ENCODE measurements around the gene DLEC1.
"Not testable (repeated sequence)": the region's sequence is repeated elsewhere in the genome, so short reads cannot be mapped to it uniquely, and the experiment has no call there.

DLEC1 gene

DNA sequence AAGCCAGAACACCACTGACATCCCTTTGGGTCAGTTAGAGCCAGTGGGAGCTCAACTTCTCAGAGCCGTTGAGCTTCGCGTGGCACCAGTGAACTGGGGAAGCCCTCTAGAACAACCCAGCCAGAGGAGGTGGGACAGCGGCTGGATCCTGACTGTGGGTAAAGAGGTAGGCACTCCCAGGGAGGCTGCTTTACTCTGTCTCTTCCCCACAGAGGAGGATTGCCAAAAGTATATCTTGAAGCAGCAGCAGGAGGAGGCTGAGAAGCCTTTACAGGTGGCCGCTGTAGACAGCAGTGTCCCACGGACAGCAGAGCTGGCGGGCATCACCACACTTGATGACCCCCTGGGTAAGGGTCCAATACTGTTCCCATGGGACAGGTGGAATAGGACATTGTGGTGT lies 100.6 kb downstream of the DLEC1 start:
- DNase-seq: no peak

- no peak for DNase-seq
Measured at GRCh38 chr3:38140326-38141172, 101.5 kb downstream of the DLEC1 start.

DNA sequence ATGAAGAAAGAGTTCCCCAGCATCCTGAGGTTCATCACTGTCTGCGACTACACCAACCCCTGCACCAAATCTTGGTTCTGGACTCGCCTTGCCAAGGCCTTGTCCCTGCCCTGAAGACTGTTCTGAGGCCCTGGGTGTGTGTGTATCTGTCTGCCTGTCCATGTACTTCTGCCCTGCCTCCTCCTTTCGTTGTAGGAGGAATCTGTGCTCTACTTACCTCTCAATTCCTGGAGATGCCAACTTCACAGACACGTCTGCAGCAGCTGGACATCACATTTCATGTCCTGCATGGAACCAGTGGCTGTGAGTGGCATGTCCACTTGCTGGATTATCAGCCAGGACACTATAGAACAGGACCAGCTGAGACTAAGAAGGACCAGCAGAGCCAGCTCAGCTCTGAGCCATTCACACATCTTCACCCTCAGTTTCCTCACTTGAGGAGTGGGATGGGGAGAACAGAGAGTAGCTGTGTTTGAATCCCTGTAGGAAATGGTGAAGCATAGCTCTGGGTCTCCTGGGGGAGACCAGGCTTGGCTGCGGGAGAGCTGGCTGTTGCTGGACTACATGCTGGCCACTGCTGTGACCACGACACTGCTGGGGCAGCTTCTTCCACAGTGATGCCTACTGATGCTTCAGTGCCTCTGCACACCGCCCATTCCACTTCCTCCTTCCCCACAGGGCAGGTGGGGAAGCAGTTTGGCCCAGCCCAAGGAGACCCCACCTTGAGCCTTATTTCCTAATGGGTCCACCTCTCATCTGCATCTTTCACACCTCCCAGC lies 102.4 kb downstream of the DLEC1 start:
- no peak for DNase-seq

DNA sequence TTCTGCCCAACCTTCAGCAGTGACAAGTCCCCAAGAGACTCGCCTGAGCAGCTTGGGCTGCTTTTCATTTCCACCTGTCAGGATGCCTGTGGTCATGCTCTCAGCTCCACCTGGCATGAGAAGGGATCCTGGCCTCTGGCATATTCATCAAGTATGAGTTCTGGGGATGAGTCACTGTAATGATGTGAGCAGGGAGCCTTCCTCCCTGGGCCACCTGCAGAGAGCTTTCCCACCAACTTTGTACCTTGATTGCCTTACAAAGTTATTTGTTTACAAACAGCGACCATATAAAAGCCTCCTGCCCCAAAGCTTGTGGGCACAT lies 102.9 kb downstream of the DLEC1 start:
- peak; percentile 46 for DNase-seq

DNA sequence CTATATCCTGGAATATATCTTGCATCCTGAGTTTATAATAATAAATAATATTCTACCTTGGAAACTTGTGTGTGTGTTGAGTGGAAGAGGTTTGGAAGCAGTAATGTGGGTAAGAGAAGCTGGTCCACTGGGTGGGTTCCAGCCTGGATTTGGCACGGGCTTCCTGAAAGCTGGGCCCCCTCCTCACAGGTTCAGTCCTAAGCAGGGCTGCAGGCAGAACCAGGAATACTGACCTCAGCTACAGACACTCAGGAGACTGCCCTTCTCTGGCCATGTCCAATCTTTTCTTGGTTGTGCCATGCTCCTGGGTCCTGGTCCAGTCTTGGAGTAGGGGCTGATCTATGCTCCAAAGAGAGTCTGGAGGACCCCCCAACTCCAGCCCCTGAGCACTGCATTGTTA lies 104.0 kb downstream of the DLEC1 start:
- DNase-seq: no peak

GRCh38 chr3:38143511-38143910 lies 104.5 kb downstream of the DLEC1 start:
- DNase-seq: no peak

DNA sequence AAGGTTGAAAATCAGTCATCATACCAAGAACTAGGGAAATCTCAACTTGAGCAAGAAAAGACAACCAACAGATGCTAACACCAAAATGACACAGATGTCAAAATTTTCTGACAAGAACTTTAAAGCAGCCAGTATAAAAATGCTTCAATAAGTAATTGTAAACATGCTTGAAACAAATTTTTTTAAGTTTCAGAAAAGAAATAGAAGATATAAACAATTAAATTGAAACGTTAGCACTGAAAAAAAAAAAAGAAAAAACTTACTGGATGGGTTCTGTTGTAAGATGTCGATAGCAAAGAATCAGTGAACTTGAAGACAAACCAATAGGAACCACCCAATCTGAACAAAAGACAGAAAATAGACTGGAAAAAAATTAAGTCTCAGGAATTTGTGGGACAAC lies 107.5 kb downstream of the DLEC1 start:
- no peak for DNase-seq

DNA sequence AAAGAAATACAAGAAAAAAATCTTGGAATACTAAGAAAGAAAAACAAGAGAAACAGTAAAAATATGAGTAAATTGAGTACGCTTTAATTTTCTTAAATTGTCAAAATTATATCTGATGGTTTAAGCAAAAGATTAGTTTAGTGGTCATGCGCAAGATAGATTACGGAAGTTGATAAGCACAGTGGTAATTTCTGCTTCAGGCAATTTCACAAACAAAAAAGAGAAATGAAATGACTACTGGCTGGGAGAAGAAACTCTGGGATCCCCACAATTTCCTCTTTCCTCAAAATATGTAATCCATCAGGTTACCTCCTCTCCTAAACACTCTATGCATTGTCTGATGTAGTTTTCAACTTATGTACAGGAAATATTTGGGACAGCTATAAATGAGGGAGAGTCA lies 108.4 kb downstream of the DLEC1 start:
- DNase-seq: no peak

- no peak for DNase-seq
Measured at GRCh38 chr3:38148311-38148882, 109.4 kb downstream of the DLEC1 start.

- no peak for DNase-seq
Measured at GRCh38 chr3:38149708-38150107, 110.7 kb downstream of the DLEC1 start.

DNA sequence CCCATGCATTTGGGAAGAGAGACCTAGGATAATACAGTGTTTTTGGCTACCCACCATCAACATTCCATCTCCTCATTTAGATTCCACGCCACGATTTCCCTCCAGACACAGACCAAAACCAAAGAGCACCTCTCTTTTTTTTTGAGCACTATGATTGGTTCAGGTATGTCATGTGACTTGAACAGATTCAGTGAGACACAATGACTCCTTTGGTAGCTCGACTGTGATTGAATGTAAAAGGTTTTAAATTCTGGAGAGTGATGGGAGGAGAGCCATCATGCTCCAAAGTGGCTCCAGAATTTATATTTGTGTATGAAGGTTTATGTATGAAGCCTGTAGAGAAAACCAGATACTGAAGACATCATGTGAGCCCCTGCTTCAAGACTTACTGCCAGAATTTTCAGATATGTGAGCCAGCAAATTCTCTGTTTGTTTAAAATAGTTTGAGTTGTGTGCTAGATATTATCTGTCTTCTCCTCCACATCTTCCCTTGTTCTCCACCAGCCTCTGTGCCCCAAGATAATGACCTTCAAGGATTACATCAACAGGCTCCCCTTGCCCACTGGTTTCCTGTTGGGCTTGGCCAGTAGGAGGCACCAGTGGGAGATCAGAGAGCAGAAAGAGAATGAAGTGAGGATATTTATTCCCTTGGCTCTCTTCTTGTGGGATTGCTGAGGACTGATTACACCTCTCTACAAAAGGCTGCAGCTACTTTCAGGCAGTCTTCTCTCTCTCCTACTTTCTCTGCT lies 111.9 kb downstream of the DLEC1 start:
- DNase-seq: no peak

- DNase-seq: no peak
Measured at GRCh38 chr3:38151667-38152265, 112.8 kb downstream of the DLEC1 start.

- DNase-seq: no peak
Measured at GRCh38 chr3:38152609-38153008, 113.6 kb downstream of the DLEC1 start.

DNA sequence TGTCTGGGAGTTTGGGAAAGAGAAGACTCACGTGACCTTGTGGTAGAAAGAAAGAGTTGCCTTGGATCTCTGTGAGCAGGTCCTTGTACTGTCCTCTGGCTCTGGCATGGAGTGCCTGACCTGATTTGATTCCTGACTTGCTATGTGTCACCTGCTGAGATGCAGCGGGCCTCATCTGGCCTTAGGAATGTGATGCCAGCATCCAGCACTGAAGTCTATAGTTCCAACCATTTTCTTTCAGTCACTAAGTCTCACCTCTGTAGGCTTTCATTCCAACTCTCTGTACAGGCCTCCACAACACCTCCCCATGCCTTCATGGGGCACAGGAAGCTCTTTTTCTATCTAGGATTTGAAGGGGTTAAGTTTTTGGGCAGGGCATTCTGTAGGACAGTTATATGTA lies 114.2 kb downstream of the DLEC1 start:
- no peak for DNase-seq

- DNase-seq: peak; percentile 19
Measured at GRCh38 chr3:38154033-38154494, 115.1 kb downstream of the DLEC1 start.

DNA sequence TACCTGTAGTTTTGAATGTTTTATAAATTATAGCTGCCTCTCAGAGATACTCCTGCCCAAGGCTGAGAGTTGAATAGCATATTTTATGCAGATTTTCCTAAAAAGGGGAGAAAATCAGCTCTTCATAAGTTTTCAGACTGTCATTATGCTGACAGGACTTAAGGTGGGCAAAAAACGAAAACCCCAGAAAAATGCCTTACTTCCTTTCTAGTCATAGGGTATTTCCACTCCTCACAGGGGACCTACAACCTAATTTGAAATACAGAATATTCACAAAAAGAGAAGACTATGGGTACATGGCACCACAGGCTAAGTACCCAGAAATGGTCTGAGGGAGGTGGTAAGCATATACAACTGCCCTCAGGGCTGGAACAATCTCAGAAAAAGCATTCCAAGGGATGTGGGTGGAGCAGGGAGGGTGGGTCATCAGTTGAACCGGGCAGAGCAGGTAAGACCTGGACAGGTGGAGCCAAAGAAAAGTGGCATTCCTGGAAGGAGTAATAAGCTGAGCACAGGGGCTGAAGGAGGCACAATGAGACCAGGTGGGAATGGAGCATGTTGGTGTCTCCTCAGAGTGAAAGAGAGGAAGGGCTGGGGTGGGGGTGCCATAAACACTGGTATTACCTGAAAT lies 115.7 kb downstream of the DLEC1 start:
- no peak for DNase-seq

DNA sequence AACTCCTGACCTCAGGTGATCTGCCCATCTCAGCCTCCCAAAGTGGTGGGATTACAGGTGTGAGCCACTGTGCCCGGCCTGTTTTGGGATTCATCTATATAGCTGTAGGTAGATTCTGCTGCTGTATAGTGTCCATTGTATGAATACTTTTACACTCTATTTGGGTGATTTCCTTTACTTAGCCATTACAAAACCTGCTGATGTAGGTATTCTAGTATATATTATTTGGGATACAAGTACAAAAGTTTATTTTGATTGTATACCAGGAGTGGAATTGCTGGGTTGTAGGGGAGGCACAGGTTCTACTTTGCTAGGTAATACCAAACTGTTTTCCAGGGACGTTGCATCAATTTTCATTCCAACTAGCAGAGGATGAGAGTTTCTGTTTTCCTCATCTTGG lies 116.8 kb downstream of the DLEC1 start:
- DNase-seq: no peak

- DNase-seq: no peak
Measured at GRCh38 chr3:38157117-38157516, 118.1 kb downstream of the DLEC1 start.

DNA sequence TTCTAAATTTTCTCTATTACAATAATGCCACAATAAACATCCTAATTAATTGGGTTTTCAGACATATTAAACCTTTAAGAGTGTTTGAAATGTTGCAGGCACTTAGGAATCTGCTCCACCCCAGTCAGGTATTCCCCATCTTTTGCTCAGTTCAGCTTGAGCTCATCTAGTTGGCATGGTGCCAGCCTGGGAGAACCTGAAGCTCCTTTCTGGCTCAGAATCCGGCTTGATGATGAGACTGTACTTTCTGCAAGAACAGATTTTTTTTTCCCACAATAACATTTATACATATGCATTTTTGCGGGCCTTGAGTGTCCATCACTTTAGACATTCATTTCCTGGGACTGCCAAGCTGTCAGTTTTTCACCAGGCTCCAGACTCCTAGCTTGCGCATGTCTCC lies 118.6 kb downstream of the DLEC1 start:
- peak; percentile 17 for DNase-seq

GRCh38 chr3:38158472-38158871 lies 119.5 kb downstream of the DLEC1 start:
- no peak for DNase-seq

DNA sequence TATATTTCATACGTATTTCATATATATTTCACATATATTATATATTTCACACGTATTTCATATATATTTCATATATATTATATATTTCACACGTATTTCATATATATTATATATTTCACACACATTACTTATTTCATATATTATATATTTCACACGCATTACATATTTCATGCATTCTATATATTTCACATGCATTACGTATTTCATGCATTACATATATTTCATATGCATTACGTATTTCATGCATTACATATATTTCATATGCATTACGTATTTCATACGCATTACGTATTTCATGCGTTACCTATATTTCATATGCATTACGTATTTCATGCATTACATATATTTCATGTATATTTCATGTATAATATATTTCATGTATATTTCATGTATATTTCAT lies 121.7 kb downstream of the DLEC1 start:
- DNase-seq: not testable (repeated sequence)

DNA sequence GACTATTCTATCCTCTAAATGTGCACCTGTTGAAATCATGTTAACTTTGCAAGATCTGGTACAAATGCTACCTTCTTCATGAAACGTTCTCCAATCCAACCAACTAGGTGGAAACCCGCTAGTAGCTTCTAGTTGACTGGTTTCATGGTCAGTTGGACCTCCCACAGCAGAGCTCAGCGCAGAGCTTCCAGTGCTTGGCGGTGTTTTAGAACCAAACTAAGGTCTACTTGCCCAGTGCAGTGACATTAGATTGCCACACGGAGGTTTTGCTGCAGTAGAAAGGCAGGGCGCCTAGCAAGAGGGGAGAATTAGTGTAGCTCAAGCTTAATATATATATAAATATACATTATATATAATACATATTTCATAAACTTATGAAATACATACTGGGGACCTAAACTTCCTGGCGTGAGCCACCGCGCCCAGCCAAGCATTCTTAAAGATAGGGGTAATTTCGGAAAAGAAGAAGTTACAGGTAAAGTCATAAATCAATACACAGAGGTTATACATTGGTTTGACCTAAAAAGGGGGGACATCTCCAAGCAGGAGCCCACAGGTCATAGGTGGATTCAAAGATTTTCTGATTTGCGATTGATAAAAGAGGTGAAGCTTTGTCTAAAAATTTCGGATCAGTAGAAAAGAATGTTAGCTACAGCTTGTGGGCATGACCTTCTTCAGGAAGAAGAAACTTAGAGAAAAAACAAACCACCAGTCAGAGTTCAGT lies 124.3 kb downstream of the DLEC1 start:
- peak; percentile 45 for DNase-seq

Measured in DMS53 (cell line).